ENCODE results near the gene MTMR4. TPM values are rescaled to one million over a fixed set of nuclear protein-coding genes. Genes with fewer than 3 reads are reported as not detected.
"Not testable (repeated sequence)": the region's sequence is repeated elsewhere in the genome, so short reads cannot be mapped to it uniquely, and the experiment has no call there.

The MTMR4 gene
- total RNA-seq = 37.3 TPM
- long read RNA-seq, full-length matches to known transcripts = 5 of 74 reads
- long read RNA-seq, partial matches to known transcripts = 61 of 74 reads
- long read RNA-seq, other reads (novel, unspliced or antisense) = 8 of 74 reads

GRCh38 chr17:58513965-58514769 lies at the start of gene MTMR4:
Gene MTMR4 (minus strand): TSS chr17:58514638. CDS start chr17:58514407, 231 bp downstream.
- no peak for TF ChIP-seq CTCF (IDR thresholded peaks at IDR 0.05)
- Histone ChIP-seq H3K36me3 (peaks cover 45% of the 10 kb centered on the region), H3K27ac (peak within 1 kb of the TSS; percentile 68), H3K4me1 (peaks cover 42% of the 10 kb centered on the region), H3K9me3 (no peaks in the 10 kb centered on the region), H3K27me3 (ENCODE audit: low read depth) (no peaks in the 10 kb centered on the region), H3K4me3 (peak within 1 kb of the TSS; percentile 79)
- DNase-seq = peak; percentile 88
- intact Hi-C loops (cut with DNase I) = no loop called here
- peak; percentile 59 to 63 for ATAC-seq

- intact Hi-C loops (cut with DNase I) = no loop called here
- no peak for TF ChIP-seq CTCF (IDR thresholded peaks at IDR 0.05)
- Histone ChIP-seq H3K36me3 (no peaks in the 10 kb centered on the region), H3K4me3 (no peak overlapping the region), H3K9me3 (no peaks in the 10 kb centered on the region), H3K27ac (no peak overlapping the region), H3K27me3 (ENCODE audit: low read depth) (no peaks in the 10 kb centered on the region), H3K4me1 (no peaks in the 10 kb centered on the region)
- DNase-seq (no peak), ATAC-seq (no peak)
These were observed 46.1 kb upstream of the MTMR4 start for GRCh38 chr17:58560511-58560910.

- no peak overlapping the region for H3K4me3 ChIP-seq
- intact Hi-C loops (cut with DNase I) = no loop called here
- H3K27ac ChIP-seq = no peak overlapping the region
- DNase-seq (no peak), ATAC-seq (no peak)
- H3K9me3 ChIP-seq = no peaks in the 10 kb centered on the region
- H3K36me3 ChIP-seq = no peaks in the 10 kb centered on the region
- TF ChIP-seq CTCF (IDR thresholded peaks at IDR 0.05) = no peak
- no peaks in the 10 kb centered on the region for H3K27me3 ChIP-seq (ENCODE audit: low read depth)
- H3K4me1 ChIP-seq = no peaks in the 10 kb centered on the region
These were observed 43.5 kb upstream of the MTMR4 start for GRCh38 chr17:58557981-58558380.

GRCh38 chr17:58556833-58557250 lies 42.4 kb upstream of the MTMR4 start:
- no peak for ATAC-seq
- H3K27me3 ChIP-seq (ENCODE audit: low read depth) = no peaks in the 10 kb centered on the region
- no peak overlapping the region for H3K4me3 ChIP-seq
- TF ChIP-seq CTCF (IDR thresholded peaks at IDR 0.05) = no peak
- H3K4me1 ChIP-seq = no peaks in the 10 kb centered on the region
- DNase-seq = no peak
- intact Hi-C loops (cut with DNase I) = no loop called here
- H3K9me3 ChIP-seq = no peaks in the 10 kb centered on the region
- no peak overlapping the region for H3K27ac ChIP-seq
- H3K36me3 ChIP-seq = no peaks in the 10 kb centered on the region

GRCh38 chr17:58555109-58555508 lies 40.7 kb upstream of the MTMR4 start:
- intact Hi-C loops (cut with DNase I); H3K27me3 ChIP-seq (ENCODE audit: low read depth); ATAC-seq; H3K4me3 ChIP-seq; H3K36me3 ChIP-seq; DNase-seq; H3K27ac ChIP-seq; H3K4me1 ChIP-seq; H3K9me3 ChIP-seq: not testable (repeated sequence)

- peak; percentile 14 for TF ChIP-seq CTCF (IDR thresholded peaks at IDR 0.05)
- intact Hi-C loops (cut with DNase I) = no loop called here
- H3K9me3 ChIP-seq = no peaks in the 10 kb centered on the region
- ATAC-seq = no peak
- no peak for DNase-seq
- no peak overlapping the region for H3K27ac ChIP-seq
- no peaks in the 10 kb centered on the region for H3K4me1 ChIP-seq
- no peak overlapping the region for H3K4me3 ChIP-seq
- no peaks in the 10 kb centered on the region for H3K36me3 ChIP-seq
- no peaks in the 10 kb centered on the region for H3K27me3 ChIP-seq (ENCODE audit: low read depth)
These were observed 26.8 kb upstream of the MTMR4 start for GRCh38 chr17:58541249-58541648.

Measured in lower lobe of right lung (tissue), 2 donors.